HCT116 (cell line): Measurements from ENCODE around the gene RELB. TPM values are rescaled to one million over a fixed set of nuclear protein-coding genes. Genes with fewer than 3 reads are reported as not detected.
A peak's percentile ranks its signal among the peaks of the same experiment; 100 is the strongest.

Source experiments
- ATAC-seq: fragments of 200-7000 bp; cut with Tn5 transposase; 2 replicates; pipeline ENCODE4 v1.9.1; 2020; ENCODE audit warnings: mild to moderate bottlenecking, moderate library complexity
- BruUV-seq: library from RNA; stranded (reverse); fragments of 400-500 nt; replicated peaks from 2 replicates; lab custom pipeline; 2021; lab: Mats Ljungman, UMichigan
- CTCF ChIA-PET: fragments of 300-600 bp; sonication (Branson Sonifier 250); formaldehyde crosslinking; loops from one replicate; lab custom pipeline; 2021; ENCODE audit warnings: antibody characterized with exemption; lab: Charles Lee
- POLR2A ChIA-PET: fragments of 300-600, 350-600 bp; sonication (Branson Sonifier 250); formaldehyde crosslinking; loops from one replicate; lab custom pipeline; 2021; ENCODE audit warnings: antibody characterized with exemption; lab: Charles Lee
- RAD21 ChIA-PET, 2 experiments: fragments of 300-600 bp; sonication (Branson Sonifier 250); formaldehyde crosslinking; loops; one replicate each; lab custom pipeline; 2023; ENCODE audit warnings: low total read pairs in 2 of 2; ENCODE audit not compliant: uncharacterized antibody in 2 of 2, unreplicated experiment in 2 of 2, low non-redundant PET in 1 of 2; lab: Charles Lee
- DNase-seq: peaks from one replicate; pipeline ENCODE4 v3.0.0-alpha.2; 2010; ENCODE audit warnings: low read depth, low spot score
- H2AFZ ChIP-seq: fragments of 200-600 bp; shearing (Covaris generic), sonication (generic); 2 replicates; pipeline ENCODE4 v1.6.1; 2017; ENCODE audit warnings: low read depth, mixed run types, mixed read lengths, antibody characterized with exemption, low read length; ENCODE audit not compliant: poor library complexity, severe bottlenecking
- H3K27ac ChIP-seq: 2 replicates; pipeline ENCODE4 v1.5.1; 2012; ENCODE audit warnings: low read depth, low read length
- H3K27me3 ChIP-seq: fragments of 200-600 bp; sonication (generic); 2 replicates; pipeline ENCODE4 v1.6.1; 2016; ENCODE audit warnings: mixed run types, low read length, mixed read lengths; ENCODE audit not compliant: insufficient read depth
- H3K36me3 ChIP-seq, 2 experiments: fragments of 200-500 bp in 1 of 2; fragments of 200-600 bp in 1 of 2; sonication (Bioruptor generic) in 1 of 2; sonication (generic) in 1 of 2; 2 replicates each; pipeline versions ENCODE4 v1.5.1 to v1.6.1; 2014 to 2016; ENCODE audit warnings: low read length in 2 of 2, inconsistent platforms in 1 of 2, mixed read lengths in 1 of 2, mixed run types in 1 of 2; ENCODE audit not compliant: insufficient read depth in 2 of 2, control insufficient read depth in 1 of 2
- H3K4me1 ChIP-seq, 2 experiments: fragments of 200-600 bp in 1 of 2; sonication (generic) in 1 of 2; 2 replicates each; pipeline versions ENCODE4 v1.5.1 to v1.6.1; 2012 to 2017; ENCODE audit warnings: low read length in 2 of 2, inconsistent platforms in 1 of 2, mild to moderate bottlenecking in 1 of 2, mixed read lengths in 1 of 2, mixed run types in 1 of 2, moderate library complexity in 1 of 2; ENCODE audit not compliant: insufficient read depth in 2 of 2, control insufficient read depth in 1 of 2
- H3K4me2 ChIP-seq: fragments of 200-600 bp; sonication (generic); 2 replicates; pipeline ENCODE4 v1.6.1; 2017; ENCODE audit warnings: mixed run types, low read length, mixed read lengths
- H3K4me3 ChIP-seq, 2 experiments: fragments of 200-600 bp in 1 of 2; sonication (generic) in 1 of 2; replicated peaks in 1 of 2; 2 replicates each; pipeline ENCODE4 v1.5.1; 2011 to 2016; ENCODE audit warnings: low read length in 2 of 2, control low read depth in 1 of 2, low read depth in 1 of 2, mild to moderate bottlenecking in 1 of 2, mixed read lengths in 1 of 2, mixed run types in 1 of 2
- H3K79me2 ChIP-seq: fragments of 200-600 bp; sonication (generic); 2 replicates; pipeline ENCODE4 v1.6.1; 2017; ENCODE audit warnings: mild to moderate bottlenecking, mixed run types, low read length, moderate library complexity, mixed read lengths; ENCODE audit not compliant: insufficient read depth
- H3K9ac ChIP-seq: fragments of 200-600 bp; sonication (generic); 2 replicates; pipeline ENCODE4 v1.6.1; 2016; ENCODE audit warnings: low read length, mixed read lengths
- H3K9me2 ChIP-seq: fragments of 200-600 bp; sonication (generic), shearing (Covaris generic); 2 replicates; pipeline ENCODE4 v1.6.1; 2017; ENCODE audit warnings: mixed run types, mild to moderate bottlenecking, moderate library complexity; ENCODE audit not compliant: insufficient read depth
- H3K9me3 ChIP-seq, 2 experiments: fragments of 200-500 bp in 1 of 2; fragments of 200-600 bp in 1 of 2; sonication (Bioruptor generic) in 1 of 2; sonication (generic) in 1 of 2; 2 replicates each; pipeline ENCODE4 v1.6.1; 2014 to 2017; ENCODE audit warnings: low read length in 2 of 2, mixed read lengths in 2 of 2, inconsistent platforms in 1 of 2, low read depth in 1 of 2, mild to moderate bottlenecking in 1 of 2, mixed run types in 1 of 2, moderate library complexity in 1 of 2; ENCODE audit not compliant: control insufficient read depth in 1 of 2, insufficient read depth in 1 of 2
- H4K20me1 ChIP-seq: fragments of 200-600 bp; sonication (generic), shearing (Covaris generic); 2 replicates; pipeline ENCODE4 v1.6.1; 2017; ENCODE audit warnings: mixed run types, mild to moderate bottlenecking, moderate library complexity; ENCODE audit not compliant: insufficient read depth
- ATF3 ChIP-seq: IDR thresholded peaks from 2 replicates; pipeline ENCODE4 v1.6.1; 2012
- CBX3 ChIP-seq: IDR thresholded peaks from 2 replicates; pipeline ENCODE4 v1.6.1; 2012; ENCODE audit warnings: low read depth
- CEBPB ChIP-seq: IDR thresholded peaks from 2 replicates; pipeline ENCODE4 v1.6.1; 2012; ENCODE audit warnings: low read depth
- CTCF ChIP-seq, 3 experiments: fragments of 200-600 bp in 1 of 3; sonication (generic) in 1 of 3; IDR thresholded peaks in 2 of 3; conservative IDR thresholded peaks in 1 of 3; 2 replicates each; pipeline ENCODE4 v1.5.1; 2012 to 2017; ENCODE audit warnings: low read depth in 2 of 3, low read length in 2 of 3, antibody characterized with exemption in 1 of 3, borderline replicate concordance in 1 of 3, control low read depth in 1 of 3, mild to moderate bottlenecking in 1 of 3, mixed read lengths in 1 of 3, mixed run types in 1 of 3, moderate library complexity in 1 of 3; ENCODE audit not compliant: insufficient read depth in 1 of 3
- EGR1 ChIP-seq: IDR thresholded peaks from 2 replicates; pipeline ENCODE4 v1.6.1; 2012; ENCODE audit warnings: low read depth
- EZH2phosphoT487 ChIP-seq: fragments of 200-600 bp; IDR thresholded peaks from 2 replicates; pipeline ENCODE4 v1.6.1; 2018; ENCODE audit warnings: antibody characterized with exemption, borderline replicate concordance
- JUND ChIP-seq: IDR thresholded peaks from 2 replicates; pipeline ENCODE4 v1.6.1; 2012
- POLR2A ChIP-seq: IDR thresholded peaks from 2 replicates; pipeline ENCODE4 v1.7.0; 2011; ENCODE audit warnings: borderline replicate concordance; ENCODE audit not compliant: insufficient read depth, insufficient read length; ENCODE audit errors: extremely low read depth
- POLR2AphosphoS5 ChIP-seq: IDR thresholded peaks from 2 replicates; pipeline ENCODE4 v1.6.1; 2011; ENCODE audit warnings: mild to moderate bottlenecking, low read depth, low read length, moderate library complexity
- REST ChIP-seq: IDR thresholded peaks from 2 replicates; pipeline ENCODE4 v1.6.1; 2012; ENCODE audit warnings: low read depth
- SIN3A ChIP-seq: IDR thresholded peaks from 2 replicates; pipeline ENCODE4 v1.6.1; 2012; ENCODE audit warnings: low read depth
- SP1 ChIP-seq: IDR thresholded peaks from 2 replicates; pipeline ENCODE4 v1.6.1; 2012; ENCODE audit warnings: low read depth
- SRF ChIP-seq: IDR thresholded peaks from 2 replicates; pipeline ENCODE4 v1.6.1; 2012; ENCODE audit warnings: low read depth
- TCF7L2 ChIP-seq: IDR thresholded peaks from 2 replicates; pipeline ENCODE4 v1.7.0; 2011; ENCODE audit warnings: borderline replicate concordance, inconsistent platforms; ENCODE audit not compliant: insufficient read depth, insufficient read length; ENCODE audit errors: extremely low read depth
- YY1 ChIP-seq: IDR thresholded peaks from 2 replicates; pipeline ENCODE4 v1.6.1; 2011; ENCODE audit warnings: low read length, low read depth, moderate library complexity, mild to moderate bottlenecking; ENCODE audit not compliant: insufficient replicate concordance; ENCODE audit errors: extremely low read depth
- ZBTB33 ChIP-seq: IDR thresholded peaks from 2 replicates; pipeline ENCODE4 v1.6.1; 2011; ENCODE audit warnings: mild to moderate bottlenecking, low read length, moderate library complexity; ENCODE audit not compliant: insufficient replicate concordance; ENCODE audit errors: extremely low read depth
- ZFX ChIP-seq: fragments of 450-650 bp; IDR thresholded peaks from 2 replicates; pipeline ENCODE4 v1.6.1; 2017
- ZNF274 ChIP-seq: fragments of 200-500 bp; sonication (Bioruptor generic); IDR thresholded peaks from 2 replicates; pipeline ENCODE4 v1.6.1; 2014; ENCODE audit warnings: mild to moderate bottlenecking, low read depth, low read length, inconsistent platforms
- intact Hi-C: fragments of 100-400 bp; cut with micrococcal nuclease; formaldehyde crosslinking; loops from 2 replicates; pipeline ENCODE4 v1.10.0; 2022
- total RNA-seq: library from RNA; stranded (reverse); gene quantifications from one replicate; pipeline ENCODE4 v1.2.1, GENCODE V29; 2021; ENCODE audit not compliant: unreplicated experiment

The RELB gene
- total RNA-seq, 1 experiment from 2014 or later = 12.9 TPM

GRCh38 chr19:45076029-45076850 lies 75.0 kb downstream of the RELB start, which contains the start of gene ZNF296:
ZNF296 (minus strand) TSS chr19:45076478; CDS start chr19:45076373, 105 bp downstream.
- Histone ChIP-seq H3K27me3 (no peaks in the 10 kb centered on the region), H3K4me1 (peaks cover 31 to 45% of the 10 kb centered on the region in 2 experiments), H4K20me1 (no peaks in the 10 kb centered on the region), H3K9me3 (no peaks in the 10 kb centered on the region), H3K4me3 (peak within 1 kb of the TSS; percentile 87 to 93), H3K27ac (peak within 1 kb of the TSS; percentile 83), H3K36me3 (peaks cover 0 to 1% of the 10 kb centered on the region in 2 experiments; a peak in 2 of 4 replicates), H3K9me2 (no peaks in the 10 kb centered on the region), H3K79me2 (peaks cover 48% of the 10 kb centered on the region), H3K9ac (peak within 1 kb of the TSS; percentile 95), H3K4me2 (peak within 1 kb of the TSS; percentile 94), H2AFZ (peak within 1 kb of the TSS; percentile 77)
- ChIA-PET CTCF (interaction anchor here (1.3 to 1.7 kb wide), 2 partner anchors 15 to 17 kb away, joined by 3 to 5 read pairs; no protein-coding TSS in a partner anchor), POLR2A (interaction anchor here (0.9 kb wide), 1 partner anchor 15 kb away, joined by 3 read pairs; no protein-coding TSS in a partner anchor), RAD21 (interaction anchor here in 1 of 2 experiments (0.6 kb wide), 1 partner anchor 124 kb away, joined by 3 read pairs; no protein-coding TSS in a partner anchor)
- no TSS peak for BruUV-seq
- peak; percentile 75 for DNase-seq
- intact Hi-C loops = loop anchor here (5.0 kb wide), 1 partner anchor 261 kb away; no protein-coding TSS in a partner anchor
- ATAC-seq = peak; percentile 78
- TF ChIP-seq ATF3 (no peak), EZH2phosphoT487 (no peak), POLR2AphosphoS5 (peak; percentile 88), TCF7L2 (peak; percentile 69), REST (no peak), CTCF (IDR thresholded peaks at IDR 0.05 in 2 of 3, conservative IDR thresholded peaks at IDR 0.05 in 1 of 3; ENCODE audit: borderline replicate concordance in 1 of 3, insufficient read depth in 1 of 3, low read depth in 2 of 3, low read length in 2 of 3) (no peak), POLR2A (peak; percentile 85), JUND (no peak), CBX3 (no peak), ZBTB33 (no peak), ZNF274 (no peak), SP1 (no peak), ZFX (peak; percentile 90; the same call in 1 of the 2 replicates), CEBPB (no peak), EGR1 (no peak), SIN3A (peak; percentile 87; the same call in 1 of the 2 replicates), YY1 (no peak), SRF (no peak)
